GM18861 (cell line): ENCODE results near the gene ZC3HAV1L.
A peak's percentile ranks its signal among the peaks of the same experiment; 100 is the strongest.
"Not testable (repeated sequence)": the region's sequence is repeated elsewhere in the genome, so short reads cannot be mapped to it uniquely, and the experiment has no call there.

Experiments used
- ATAC-seq: cut with Tn5 transposase; IDR thresholded peaks from one replicate; pipeline ENCODE4 v1.9.1; 2021; ENCODE audit not compliant: unreplicated experiment

ZC3HAV1L gene

DNA sequence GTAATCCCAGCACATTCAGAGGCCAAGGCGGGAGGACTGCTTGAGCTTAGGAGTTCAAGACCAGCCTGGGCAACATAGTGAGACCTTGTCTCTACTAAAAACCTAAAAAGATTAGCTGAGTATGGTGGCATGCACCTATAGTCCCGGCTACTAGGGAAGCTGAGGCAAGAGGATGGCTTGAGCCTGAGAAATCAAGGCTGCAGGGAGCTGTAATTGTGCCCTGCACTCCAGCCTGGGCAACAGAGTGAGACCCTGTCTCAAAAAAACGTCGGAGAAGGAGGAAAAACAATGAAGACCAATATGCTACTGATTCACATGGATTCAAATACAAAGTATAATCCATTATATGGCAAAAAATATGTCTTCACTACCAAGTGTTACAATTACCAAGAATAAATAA is 13.6 kb downstream of the ZC3HAV1L start:
- ATAC-seq = no peak

- ATAC-seq = no peak
These were observed 16.9 kb downstream of the ZC3HAV1L start for GRCh38 chr7:139018910-139019309.

GRCh38 chr7:139016931-139017511 is 18.8 kb downstream of the ZC3HAV1L start:
- peak; percentile 92 for ATAC-seq

- no peak for ATAC-seq
These were observed 24.5 kb downstream of the ZC3HAV1L start for GRCh38 chr7:139011373-139011772.

DNA sequence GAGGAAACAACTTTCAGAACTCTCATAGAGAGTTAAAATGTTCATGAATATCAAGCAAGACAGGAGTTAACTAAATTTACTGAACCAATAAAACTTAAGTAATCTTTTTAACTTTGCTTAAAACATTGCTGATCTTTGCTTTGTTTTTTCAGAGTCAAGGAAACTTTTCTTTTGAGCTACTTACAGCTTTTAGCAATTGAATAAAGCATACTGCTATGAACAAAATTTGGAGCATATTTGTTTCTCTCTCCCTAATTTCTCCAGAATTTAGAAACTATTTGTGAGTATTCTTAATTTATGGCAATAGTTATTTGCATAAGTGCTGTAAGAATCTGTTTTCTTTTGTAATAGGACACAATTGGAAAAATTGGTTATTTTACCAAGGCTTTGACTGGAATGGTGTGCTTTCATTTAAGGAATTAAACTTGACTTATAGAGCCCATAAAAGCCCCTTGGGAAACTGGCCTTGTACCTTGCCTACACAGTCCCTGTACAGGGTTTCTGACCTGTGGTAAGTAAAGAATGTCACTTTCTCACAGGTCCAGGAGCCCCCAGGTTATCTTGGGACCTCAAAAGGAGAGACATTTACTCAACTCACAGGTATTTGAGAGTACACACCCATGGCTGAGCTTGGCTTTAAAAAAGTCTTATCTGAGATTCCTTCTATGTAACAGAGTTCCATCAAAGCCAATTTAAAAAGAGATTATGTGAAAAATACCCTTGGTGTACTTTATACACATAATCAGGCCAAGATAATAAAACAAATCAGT is 31.3 kb downstream of the ZC3HAV1L start:
- no peak for ATAC-seq

- no peak for ATAC-seq
These were observed 36.4 kb downstream of the ZC3HAV1L start for GRCh38 chr7:138999414-138999813.

DNA sequence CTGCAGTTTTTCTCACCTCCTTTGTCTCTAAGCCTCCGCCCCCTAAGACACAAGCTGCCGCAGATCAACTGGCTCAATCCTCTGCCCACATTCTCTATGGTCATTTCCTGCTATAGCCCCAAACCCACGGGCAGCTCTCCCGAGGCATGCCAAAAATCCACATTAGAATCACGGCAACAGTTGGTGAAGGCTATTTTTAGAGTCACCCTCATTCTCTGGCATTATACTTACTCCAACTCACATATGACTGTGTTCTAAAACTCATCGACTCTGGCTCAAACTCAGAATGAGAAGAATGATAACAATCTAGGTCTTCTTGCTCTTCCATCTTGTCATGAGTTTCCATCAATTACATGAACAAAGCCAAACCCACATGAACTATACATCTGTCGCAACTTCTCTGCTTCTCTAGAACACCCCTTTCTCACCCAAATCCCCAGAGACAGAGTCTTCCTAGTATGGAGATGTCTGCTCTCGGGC is 43.8 kb downstream of the ZC3HAV1L start:
- no peak for ATAC-seq

- ATAC-seq = no peak
These were observed 48.2 kb downstream of the ZC3HAV1L start for GRCh38 chr7:138987686-138988085.

DNA sequence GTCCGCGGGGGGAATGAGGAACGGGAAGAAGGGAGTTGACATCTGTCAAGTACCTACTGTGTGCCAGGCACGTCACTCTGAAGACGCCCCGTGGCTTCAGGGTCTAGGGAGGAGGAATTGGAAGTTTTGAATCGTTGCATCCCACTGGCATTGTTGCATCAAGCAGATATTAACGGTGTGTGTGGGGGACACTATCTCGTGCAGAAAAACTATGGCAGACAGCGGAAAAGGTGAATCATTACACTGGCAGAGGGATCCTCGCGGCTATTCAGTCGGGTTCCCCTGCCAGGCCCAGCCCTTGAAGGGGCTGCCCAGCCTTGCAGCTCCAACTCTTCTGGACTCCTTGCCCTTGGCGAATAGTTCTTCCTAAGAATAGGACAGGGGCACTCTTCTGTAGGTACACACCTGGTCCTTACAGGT is 53.6 kb downstream of the ZC3HAV1L start:
- no peak for ATAC-seq

DNA sequence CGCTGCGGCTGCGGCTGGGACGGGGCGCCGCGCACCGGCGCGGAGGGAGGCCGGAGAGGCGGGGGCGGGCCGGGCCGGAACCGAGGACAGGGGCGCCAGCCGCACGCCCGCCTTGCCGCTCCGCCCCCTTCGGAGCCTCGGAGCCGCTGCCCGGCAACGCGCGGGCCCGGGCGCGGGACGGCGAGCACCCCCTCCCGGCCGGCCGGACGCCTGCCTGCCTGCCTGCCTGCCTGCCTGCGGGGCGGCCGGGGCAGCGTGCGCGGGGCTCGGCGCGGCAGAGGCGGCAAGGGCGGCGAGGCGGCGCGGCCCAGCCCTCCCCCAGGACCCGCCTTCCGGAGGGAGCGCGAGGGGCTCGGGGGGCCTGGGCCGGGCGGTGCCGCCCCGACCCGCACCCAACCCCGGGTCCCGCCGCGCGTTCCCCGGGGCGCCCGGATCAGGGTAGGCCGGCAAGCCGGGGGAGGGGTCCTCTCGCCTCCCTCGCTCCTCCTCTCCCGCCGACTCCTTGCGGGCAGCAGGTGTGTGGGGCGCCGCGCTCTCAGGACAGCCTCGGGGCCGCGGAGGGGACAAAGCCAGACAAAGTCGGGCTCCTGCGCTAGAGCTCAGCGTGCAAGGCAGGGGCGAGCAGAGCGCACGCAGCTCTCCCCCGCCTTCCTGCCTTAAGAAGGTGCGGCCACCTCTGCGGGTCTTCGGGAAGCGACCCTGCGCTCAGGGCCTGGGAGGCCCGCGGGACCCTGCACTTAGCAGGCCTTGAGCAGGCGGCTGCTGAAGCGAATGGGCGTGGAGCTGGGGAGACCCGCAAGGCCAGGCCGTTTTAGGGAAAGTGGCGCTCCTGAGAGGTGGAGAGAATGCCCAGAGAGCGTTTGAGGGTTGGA is 54.3 kb downstream of the ZC3HAV1L start, which contains the start of gene KIAA1549:
Gene KIAA1549 (minus strand): TSS at position 58 of the 872 bp plus-strand sequence. CDS start 120 bp downstream, outside the sequence.
- ATAC-seq = peak; percentile 88

- peak; percentile 25 for ATAC-seq
These were observed 55.1 kb downstream of the ZC3HAV1L start for GRCh38 chr7:138980563-138981291.

DNA sequence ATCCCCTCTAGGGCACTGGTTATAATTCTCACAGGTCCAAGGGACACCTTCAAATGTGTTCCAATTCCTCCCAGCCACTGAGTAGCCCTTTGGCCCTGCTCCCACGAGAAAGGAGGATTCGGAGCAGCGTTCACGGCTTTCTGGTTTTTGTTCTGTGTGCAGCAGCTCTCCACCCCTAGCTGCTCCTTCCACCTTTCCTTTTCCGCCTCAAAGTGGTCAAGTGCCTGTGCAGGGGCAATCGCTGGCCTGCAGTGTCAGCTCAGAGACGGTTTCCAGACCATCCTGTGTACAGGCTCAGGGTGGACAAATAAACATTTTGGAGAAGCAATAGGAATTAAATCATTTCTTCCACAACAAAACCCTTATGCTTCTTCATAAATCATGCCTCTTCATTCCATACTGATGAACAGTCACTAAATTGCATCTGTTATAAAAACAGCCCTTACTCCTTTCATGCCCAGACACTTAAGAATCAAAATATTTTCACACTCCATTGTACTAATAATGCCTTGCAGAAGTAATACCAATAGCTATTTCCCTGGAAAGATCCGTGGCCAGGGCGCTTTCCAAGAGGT is 55.8 kb downstream of the ZC3HAV1L start:
- ATAC-seq = no peak

DNA sequence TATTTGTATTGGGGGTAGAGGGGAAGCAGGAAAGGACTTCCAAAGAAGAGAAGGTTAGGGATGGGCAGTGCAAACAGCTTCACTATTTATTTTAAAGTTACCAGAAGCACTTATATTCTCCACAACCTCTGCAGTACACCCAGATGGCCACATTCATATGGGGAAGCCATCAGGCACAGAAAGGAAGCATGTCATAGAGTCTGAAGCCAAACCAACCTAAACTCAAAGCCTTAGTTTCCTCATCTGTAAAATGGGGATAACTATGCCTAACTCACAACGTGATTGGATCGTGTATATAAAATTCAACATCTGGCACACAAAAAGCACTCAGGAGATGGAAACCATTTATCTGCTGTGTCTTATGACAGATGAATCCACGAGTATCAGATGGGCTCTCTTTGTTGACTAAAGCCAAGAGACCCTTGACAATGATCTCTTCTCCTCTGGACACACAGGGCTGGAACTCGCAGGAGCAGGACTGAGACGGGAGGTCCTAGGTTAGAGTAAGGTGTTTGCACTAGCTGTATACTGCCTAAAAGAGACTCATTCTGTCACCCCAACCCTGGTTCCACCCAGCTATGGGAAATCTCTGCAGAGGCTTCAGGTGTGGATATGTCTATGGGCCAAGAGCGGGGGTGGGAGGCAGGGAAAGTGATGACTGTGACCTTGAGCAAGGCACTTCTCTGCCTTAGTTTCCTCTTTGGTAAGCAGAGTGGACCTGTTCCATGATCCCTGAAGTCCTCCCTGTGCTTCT is 56.4 kb downstream of the ZC3HAV1L start:
- ATAC-seq = no peak

DNA sequence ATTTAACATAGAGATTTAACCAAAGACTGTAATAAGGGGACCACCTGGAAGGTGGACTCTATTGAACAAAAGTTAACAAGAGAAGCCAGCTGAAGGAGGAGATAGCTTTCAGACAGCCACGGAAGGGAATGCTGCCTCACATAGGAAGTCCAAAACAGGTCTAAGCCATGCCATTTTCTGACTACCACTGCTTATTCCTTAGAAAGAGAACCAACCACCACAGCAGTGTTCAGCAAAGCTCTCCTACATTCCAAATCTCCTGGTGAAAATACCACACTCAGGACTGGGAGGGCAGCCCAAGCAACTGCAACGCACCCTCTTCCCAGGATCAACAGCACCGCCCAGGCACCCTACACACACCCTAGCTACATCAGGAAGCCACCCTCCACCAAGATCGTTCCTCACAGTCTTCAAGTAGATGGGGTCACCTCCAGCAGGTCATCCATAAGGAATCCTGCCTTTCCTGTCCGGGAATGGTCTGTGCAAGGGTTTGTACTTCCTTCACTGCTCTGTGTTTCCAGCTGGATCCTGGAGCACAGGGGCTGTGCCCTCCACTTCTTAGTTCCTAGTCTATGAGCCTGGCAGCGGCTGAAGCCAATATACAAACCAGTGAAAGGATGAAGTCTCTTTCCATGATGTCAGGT is 57.2 kb downstream of the ZC3HAV1L start:
- no peak for ATAC-seq

DNA sequence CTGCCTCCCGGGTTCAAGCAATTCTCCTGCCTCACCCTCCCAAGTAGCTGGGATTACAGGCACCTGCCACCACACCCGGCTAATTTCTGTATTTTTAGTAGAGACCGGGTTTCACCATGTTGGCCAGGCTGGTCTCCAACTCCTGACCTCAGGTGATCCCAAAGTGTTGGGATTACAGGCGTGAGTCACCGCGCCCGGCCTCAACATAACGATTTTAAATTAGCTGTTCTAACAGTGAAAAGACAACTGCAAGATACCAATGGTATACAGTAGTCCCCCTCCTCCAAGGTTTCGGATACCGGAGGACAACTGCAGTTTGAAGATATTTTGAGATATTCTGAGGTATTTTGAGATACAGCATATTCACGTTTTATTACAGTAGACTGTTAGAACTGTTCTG is 59.7 kb downstream of the ZC3HAV1L start:
- not testable (repeated sequence) for ATAC-seq
